Hepatocyte (in vitro differentiated cells): ENCODE results near the gene DHRS13. TPM values are rescaled to one million over a fixed set of nuclear protein-coding genes. Genes with fewer than 3 reads are reported as not detected.
"Not testable (repeated sequence)": the region's sequence is repeated elsewhere in the genome, so short reads cannot be mapped to it uniquely, and the experiment has no call there.

Source experiments
- DNase-seq: peaks from one replicate; pipeline ENCODE4 v3.0.0-alpha.2; 2016; ENCODE audit warnings: low spot score
- H2AFZ ChIP-seq: fragments of 200-600 bp; sonication (generic); 2 replicates; pipeline ENCODE4 v1.6.0; 2016; ENCODE audit warnings: antibody characterized with exemption, mild to moderate bottlenecking
- H3K27ac ChIP-seq: fragments of 200-600 bp; sonication (generic); 2 replicates; pipeline ENCODE4 v1.5.1; 2016; ENCODE audit warnings: mild to moderate bottlenecking
- H3K27me3 ChIP-seq: fragments of 200-600 bp; sonication (generic); 2 replicates; pipeline ENCODE4 v1.6.1; 2016
- H3K36me3 ChIP-seq: fragments of 200-600 bp; sonication (generic); replicated peaks from 2 replicates; pipeline ENCODE4 v1.5.1; 2016; ENCODE audit warnings: low read depth; ENCODE audit not compliant: insufficient read depth
- H3K4me1 ChIP-seq: fragments of 200-600 bp; sonication (generic); 2 replicates; pipeline ENCODE4 v1.5.1; 2016; ENCODE audit warnings: mild to moderate bottlenecking, moderate library complexity; ENCODE audit not compliant: insufficient read depth
- H3K4me2 ChIP-seq: fragments of 200-600 bp; sonication (generic); 2 replicates; pipeline ENCODE4 v1.6.0; 2016
- H3K4me3 ChIP-seq: fragments of 200-600 bp; sonication (generic); 2 replicates; pipeline ENCODE4 v1.5.1; 2016; ENCODE audit warnings: mild to moderate bottlenecking
- H3K79me2 ChIP-seq: fragments of 200-600 bp; sonication (generic); 2 replicates; pipeline ENCODE4 v1.6.0; 2017; ENCODE audit warnings: mild to moderate bottlenecking
- H3K9me2 ChIP-seq: fragments of 200-600 bp; sonication (generic); replicated peaks from 2 replicates; pipeline ENCODE4 v1.6.0; 2017; ENCODE audit warnings: mild to moderate bottlenecking; ENCODE audit not compliant: insufficient read depth
- H3K9me3 ChIP-seq: fragments of 200-600 bp; sonication (generic); 2 replicates; pipeline ENCODE4 v1.5.1; 2016; ENCODE audit warnings: low read depth, mild to moderate bottlenecking
- H4K20me1 ChIP-seq: fragments of 200-600 bp; sonication (generic); 2 replicates; pipeline ENCODE4 v1.6.0; 2016; ENCODE audit warnings: mild to moderate bottlenecking; ENCODE audit not compliant: insufficient read depth, poor library complexity, severe bottlenecking
- CTCF ChIP-seq: fragments of 200-600 bp; sonication (generic); IDR thresholded peaks from 2 replicates; pipeline ENCODE4 v1.5.1; 2016; ENCODE audit warnings: antibody characterized with exemption, mild to moderate bottlenecking; ENCODE audit not compliant: poor library complexity
- EZH2 ChIP-seq: fragments of 200-600 bp; sonication (generic); IDR thresholded peaks from 2 replicates; pipeline ENCODE4 v1.6.1; 2016; ENCODE audit warnings: antibody characterized with exemption, mild to moderate bottlenecking, borderline replicate concordance
- EZH2phosphoT487 ChIP-seq: fragments of 200-600 bp; sonication (generic); IDR thresholded peaks from one replicate; pipeline ENCODE4 v1.6.1; 2018; ENCODE audit warnings: antibody characterized with exemption, mild to moderate bottlenecking, low read depth, moderate library complexity; ENCODE audit not compliant: unreplicated experiment, severe bottlenecking
- WGBS: methylation state at CpG from one replicate; pipeline ENCODE4 v1.1.6; 2016; ENCODE audit warnings: low lambda C conversion rate; ENCODE audit errors: missing lambda C conversion rate; 5-methylcytosine and 5-hydroxymethylcytosine counted together
- polyA plus RNA-seq: library from polyadenylated mRNA; unstranded; fragments of >200 nt; fragmentation: Nextera tagmentation; extraction: Ambion mirVana; gene quantifications from 2 replicates; pipeline ENCODE4 v1.2.1, GENCODE V29; 2016
- total RNA-seq: library from RNA; depleted of rRNA; stranded (reverse); fragments of >200 nt; gene quantifications from 2 replicates; pipeline ENCODE4 v1.2.3, GENCODE V29; 2014

The DHRS13 gene
- total and polyA plus RNA-seq, 2 experiments from 2014 or later: 14.9 to 15.4 TPM

- Histone ChIP-seq H3K79me2 (peaks cover 77% of the 10 kb centered on the region), H3K27me3 (no peaks in the 10 kb centered on the region), H3K4me3 (peak overlapping the region; percentile 97), H3K4me2 (peak overlapping the region; percentile 99), H4K20me1 (peaks cover 6% of the 10 kb centered on the region), H3K27ac (peak overlapping the region; percentile 96), H3K4me1 (peaks cover 15% of the 10 kb centered on the region), H2AFZ (no peak overlapping the region), H3K36me3 (no peaks in the 10 kb centered on the region), H3K9me3 (no peaks in the 10 kb centered on the region), H3K9me2 (no peaks in the 10 kb centered on the region)
- TF ChIP-seq EZH2: no peak
- no peak for TF ChIP-seq EZH2phosphoT487
- no peak for TF ChIP-seq CTCF
- no peak for DNase-seq
- WGBS: 70% methylated on average over 3 of the region's 3 CpGs
Measured at GRCh38 chr17:28895794-28896447, 7.0 kb downstream of the DHRS13 start.

- not testable (repeated sequence) for H3K27ac ChIP-seq, H3K36me3 ChIP-seq, H3K27me3 ChIP-seq, DNase-seq, H2AFZ ChIP-seq, H3K4me3 ChIP-seq, H3K9me2 ChIP-seq, H3K4me2 ChIP-seq, H3K9me3 ChIP-seq, H4K20me1 ChIP-seq
- peaks cover 59% of the 10 kb centered on the region for H3K79me2 ChIP-seq
- 92% methylated on average over 16 of the region's 16 CpGs for WGBS
- peaks cover 15% of the 10 kb centered on the region for H3K4me1 ChIP-seq
Measured at GRCh38 chr17:28893248-28894183, 9.4 kb downstream of the DHRS13 start.

- Histone ChIP-seq H3K9me2 (no peaks in the 10 kb centered on the region), H3K4me3 (no peak overlapping the region), H2AFZ (no peak overlapping the region), H3K79me2 (peaks cover 46% of the 10 kb centered on the region), H3K4me2 (no peak overlapping the region), H3K27me3 (no peaks in the 10 kb centered on the region), H4K20me1 (peaks cover 6% of the 10 kb centered on the region), H3K27ac (no peak overlapping the region), H3K4me1 (peaks cover 9% of the 10 kb centered on the region), H3K9me3 (no peaks in the 10 kb centered on the region), H3K36me3 (no peaks in the 10 kb centered on the region)
- 97% methylated on average over 2 of the region's 4 CpGs for WGBS
- no peak for DNase-seq
- TF ChIP-seq CTCF: no peak
- TF ChIP-seq EZH2phosphoT487: no peak
- TF ChIP-seq EZH2: no peak
Measured at GRCh38 chr17:28892024-28892423, 10.9 kb downstream of the DHRS13 start.

GRCh38 chr17:28891201-28891600 lies 11.7 kb downstream of the DHRS13 start:
- Histone ChIP-seq H3K9me2 (no peaks in the 10 kb centered on the region), H3K27me3 (no peaks in the 10 kb centered on the region), H4K20me1 (peaks cover 6% of the 10 kb centered on the region), H3K4me2 (no peak overlapping the region), H3K79me2 (peaks cover 38% of the 10 kb centered on the region), H3K36me3 (no peaks in the 10 kb centered on the region), H2AFZ (no peak overlapping the region), H3K27ac (no peak overlapping the region), H3K4me3 (no peak overlapping the region), H3K9me3 (no peaks in the 10 kb centered on the region), H3K4me1 (peaks cover 5% of the 10 kb centered on the region)
- DNase-seq: no peak
- 100% methylated on average over 1 of the region's 1 CpG for WGBS
- TF ChIP-seq EZH2phosphoT487 (no peak), EZH2 (no peak), CTCF (no peak)
